ENCODE data around the gene TMEM190. TPM values are rescaled to one million over a fixed set of nuclear protein-coding genes. Genes with fewer than 3 reads are reported as not detected.

Gene TMEM190
- total and polyA plus RNA-seq, 9 of the 15 experiments (the other 6 are each of a cell fraction or from before 2014, with no cell fraction given) = not detected

GRCh38 chr19:55355213-55355821, 21.3 kb upstream of the TMEM190 start:
- Histone ChIP-seq H3K27ac (ENCODE audit: extremely low read depth, low read depth, low read length) (no peak overlapping the region), H3K4me1 (replicated peaks in 1 of 2; ENCODE audit: control insufficient read depth in 2 of 2, insufficient read depth in 2 of 2, low read length in 2 of 2) (peaks cover 4 to 54% of the 10 kb centered on the region in 2 experiments; a peak in 4 of 5 replicates), H3K4me3 (no peak overlapping the region), H3K9ac (ENCODE audit: insufficient read depth in 1 of 2, low read depth in 2 of 2, low read length in 2 of 2) (no peak overlapping the region), H3K36me3 (ENCODE audit: control insufficient read depth, insufficient read depth, low read length) (no peaks in the 10 kb centered on the region), H3K79me2 (ENCODE audit: control insufficient read depth, insufficient read depth, low read length) (no peaks in the 10 kb centered on the region), H2AFZ (ENCODE audit: low read depth, low read length) (no peak overlapping the region), H3K9me1 (ENCODE audit: control insufficient read depth, insufficient read depth, low read length) (no peaks in the 10 kb centered on the region), H3K4me2 (ENCODE audit: insufficient read depth, low read length) (no peak overlapping the region), H3K27me3 (ENCODE audit: control insufficient read depth in 2 of 2, insufficient read depth in 2 of 2, low read length in 2 of 2) (peaks cover 9 to 21% of the 10 kb centered on the region in 2 experiments; a peak in 4 of 5 replicates), H3K9me3 (replicated peaks; ENCODE audit: control insufficient read depth, insufficient read depth, low read depth, low read length) (no peaks in the 10 kb centered on the region), H4K20me1 (replicated peaks; ENCODE audit: control insufficient read depth, insufficient read depth, low read length) (peaks cover 6% of the 10 kb centered on the region; the same call in 1 of the 2 replicates)
- intact Hi-C loops (cut with micrococcal nuclease) = no loop called here
- no peak for ATAC-seq
- no peak for DNase-seq (ENCODE audit: extremely low read depth in 1 of 4, low spot score in 3 of 4)
- TF ChIP-seq NFIC (IDR thresholded peaks at IDR 0.05) = peak; percentile 67
- no peak for TF ChIP-seq FOXP1 (CRISPR knock-in tag; IDR thresholded peaks at IDR 0.05)
- in situ Hi-C loops (cut with MboI) = no loop called here
- POLR2A ChIA-PET = interaction anchor here (0.6 kb wide), 1 partner anchor 11 kb away, joined by 4 read pairs; no protein-coding TSS in a partner anchor
- no TSS peak for BruUV-seq (replicated peaks)
- peak; percentile 65 for FAIRE-seq
- CTCF ChIA-PET (ENCODE audit: low intra/inter-chr PET ratio) = no interaction called here
- 25% methylated on average over 9 of the region's 13 CpGs for WGBS (ENCODE audit: insufficient coverage, low coverage, missing lambda C conversion rate)

- FAIRE-seq (no peak), ATAC-seq (no peak), DNase-seq (ENCODE audit: extremely low read depth in 1 of 4, low spot score in 3 of 4) (no peak)
- CTCF ChIA-PET (ENCODE audit: low intra/inter-chr PET ratio) = no interaction called here
- intact Hi-C loops (cut with micrococcal nuclease) = no loop called here
- Histone ChIP-seq H2AFZ (ENCODE audit: low read depth, low read length) (no peak overlapping the region), H3K27me3 (ENCODE audit: control insufficient read depth in 2 of 2, insufficient read depth in 2 of 2, low read length in 2 of 2) (peaks cover 9 to 21% of the 10 kb centered on the region in 2 experiments; a peak in 4 of 5 replicates), H3K9me3 (replicated peaks; ENCODE audit: control insufficient read depth, insufficient read depth, low read depth, low read length) (no peaks in the 10 kb centered on the region), H3K27ac (ENCODE audit: extremely low read depth, low read depth, low read length) (no peak overlapping the region), H3K4me1 (replicated peaks in 1 of 2; ENCODE audit: control insufficient read depth in 2 of 2, insufficient read depth in 2 of 2, low read length in 2 of 2) (peaks cover 2 to 63% of the 10 kb centered on the region in 2 experiments; a peak in 4 of 5 replicates), H3K4me3 (no peak overlapping the region), H3K79me2 (ENCODE audit: control insufficient read depth, insufficient read depth, low read length) (no peaks in the 10 kb centered on the region), H3K9me1 (ENCODE audit: control insufficient read depth, insufficient read depth, low read length) (no peaks in the 10 kb centered on the region), H3K9ac (ENCODE audit: insufficient read depth in 1 of 2, low read depth in 2 of 2, low read length in 2 of 2) (peak overlapping the region in 1 of 2 experiments; percentile 45; a peak in 2 of 4 replicates), H4K20me1 (replicated peaks; ENCODE audit: control insufficient read depth, insufficient read depth, low read length) (peaks cover 2% of the 10 kb centered on the region; the same call in 1 of the 2 replicates), H3K36me3 (ENCODE audit: control insufficient read depth, insufficient read depth, low read length) (no peaks in the 10 kb centered on the region), H3K4me2 (ENCODE audit: insufficient read depth, low read length) (no peak overlapping the region)
- 58% methylated on average over 13 of the region's 19 CpGs for WGBS (ENCODE audit: insufficient coverage, low coverage, missing lambda C conversion rate)
- POLR2A ChIA-PET = interaction anchor here (0.5 to 1.3 kb wide), 2 partner anchors 10 to 40 kb away, joined by 3 read pairs; no protein-coding TSS in a partner anchor
- in situ Hi-C loops (cut with MboI) = no loop called here
- no TSS peak for BruUV-seq (replicated peaks)
- TF ChIP-seq ZFP91 (CRISPR knock-in tag; IDR thresholded peaks at IDR 0.05) (no peak), TARDBP (IDR thresholded peaks at IDR 0.05) (no peak), SMARCB1 (IDR thresholded peaks at IDR 0.05; ENCODE audit: insufficient read length, low read depth) (no peak), CCAR2 (IDR thresholded peaks at IDR 0.05; ENCODE audit: low read depth, low read length) (no peak), AFF4 (CRISPR knock-in tag; IDR thresholded peaks at IDR 0.05) (no peak), ZNF184 (CRISPR knock-in tag; IDR thresholded peaks at IDR 0.05) (no peak), GATAD2B (IDR thresholded peaks at IDR 0.05; ENCODE audit: borderline replicate concordance) (no peak), U2AF2 (optimal IDR thresholded peaks at IDR 0.05; ENCODE audit: low read depth, low read length) (no peak), HMG20A (CRISPR knock-in tag; conservative IDR thresholded peaks at IDR 0.05) (no peak)
These were observed 18.1 kb upstream of the TMEM190 start for GRCh38 chr19:55358493-55358892.

Data from K562 (cell line).